ENCODE data around the gene MANF.
"Not testable (repeated sequence)": the region's sequence is repeated elsewhere in the genome, so short reads cannot be mapped to it uniquely, and the experiment has no call there.

MANF gene

DNA sequence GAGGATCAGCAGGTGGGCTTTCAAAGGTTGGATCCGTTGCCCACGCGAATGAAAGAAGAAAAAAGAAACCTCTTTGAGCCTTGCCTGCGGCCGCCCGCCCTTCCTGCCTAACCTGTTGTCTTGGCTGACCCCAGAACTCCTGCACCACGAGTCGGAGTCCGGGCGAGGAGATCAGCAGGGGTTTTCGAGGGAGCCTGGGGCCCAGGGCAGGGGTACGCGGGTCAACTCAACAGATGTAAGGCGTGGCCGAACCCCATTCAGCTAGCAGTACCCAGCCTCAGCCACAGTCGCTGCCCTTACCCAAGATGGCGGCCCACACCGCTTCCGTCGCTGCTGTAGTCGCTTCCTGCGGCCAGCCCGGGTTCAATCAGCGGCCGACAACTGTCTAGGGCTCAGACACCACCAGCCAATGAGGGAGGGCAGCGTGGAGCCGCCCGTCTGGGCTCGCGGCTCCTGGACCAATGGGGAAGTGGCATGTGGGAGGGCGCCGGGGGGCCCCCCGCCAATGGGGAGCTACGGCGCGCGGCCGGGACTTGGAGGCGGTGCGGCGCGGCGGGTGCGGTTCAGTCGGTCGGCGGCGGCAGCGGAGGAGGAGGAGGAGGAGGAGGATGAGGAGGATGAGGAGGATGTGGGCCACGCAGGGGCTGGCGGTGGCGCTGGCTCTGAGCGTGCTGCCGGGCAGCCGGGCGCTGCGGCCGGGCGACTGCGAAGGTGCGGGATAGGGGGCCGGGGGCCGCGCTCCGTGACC, at the start of gene MANF:
Gene MANF, plus strand, starts transcription at position 566 of the 748 bp plus-strand sequence. Its CDS starts 52 bp downstream, at position 618.
- peak; percentile 99 for DNase-seq

DNA sequence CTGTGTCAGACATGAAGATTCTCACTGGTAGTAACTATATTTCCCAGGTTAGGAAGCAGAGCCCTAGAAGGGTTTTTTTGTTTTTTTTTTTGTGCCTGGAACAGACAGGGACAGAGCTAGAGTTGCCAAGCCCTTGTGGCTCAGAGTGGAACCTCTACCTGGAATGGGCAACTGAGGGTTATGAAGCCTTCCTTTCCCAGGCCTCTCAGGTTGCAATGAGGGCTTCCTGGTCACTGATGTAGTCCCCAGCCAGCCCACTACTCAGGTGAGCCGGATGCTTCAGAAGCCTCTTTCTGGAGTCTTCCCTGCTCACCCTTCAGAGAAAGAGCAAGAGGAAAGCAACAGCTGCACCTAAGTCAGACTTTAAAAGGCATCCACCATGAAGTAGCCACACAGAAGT, 48.8 kb upstream of the MANF start:
- no peak for DNase-seq

DNA sequence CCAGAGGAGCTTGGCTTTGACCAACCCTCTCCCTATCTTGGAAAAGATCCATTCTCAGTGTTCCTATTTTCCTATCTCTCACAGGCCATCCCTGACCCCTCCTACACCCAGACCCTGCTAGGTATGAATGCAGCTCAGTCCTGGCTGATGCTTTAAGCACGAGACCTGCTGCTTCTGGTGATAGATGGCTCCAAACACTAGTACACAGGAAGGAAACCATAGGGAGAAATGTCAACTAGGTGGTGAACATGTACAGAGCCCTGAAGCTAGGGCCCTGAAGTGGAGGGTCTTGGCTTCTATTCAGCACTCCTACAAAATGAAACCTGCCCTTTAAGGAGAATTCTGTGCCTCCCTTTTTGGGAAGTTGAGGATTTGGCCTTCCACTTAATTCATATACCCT, 47.4 kb upstream of the MANF start:
- DNase-seq: no peak

DNA sequence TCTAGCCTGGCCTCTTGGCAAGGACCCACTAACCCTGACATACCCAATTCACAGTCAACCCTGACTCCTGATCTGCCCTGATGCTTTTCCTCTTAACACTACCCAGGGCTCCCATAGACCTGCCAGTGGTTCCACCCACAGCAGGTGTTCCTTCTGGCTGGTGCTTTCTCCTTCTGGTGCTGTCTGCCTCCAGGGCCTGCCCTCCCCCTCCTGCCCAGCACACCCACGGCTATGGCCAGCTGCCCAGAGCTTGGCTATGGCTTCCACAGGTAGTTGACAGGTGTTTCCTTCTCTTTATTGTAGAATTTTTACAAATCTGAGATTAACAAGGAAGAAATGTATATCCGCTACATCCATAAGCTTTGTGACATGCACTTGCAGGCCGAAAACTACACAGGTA, 46.5 kb upstream of the MANF start:
- DNase-seq: no peak

DNA sequence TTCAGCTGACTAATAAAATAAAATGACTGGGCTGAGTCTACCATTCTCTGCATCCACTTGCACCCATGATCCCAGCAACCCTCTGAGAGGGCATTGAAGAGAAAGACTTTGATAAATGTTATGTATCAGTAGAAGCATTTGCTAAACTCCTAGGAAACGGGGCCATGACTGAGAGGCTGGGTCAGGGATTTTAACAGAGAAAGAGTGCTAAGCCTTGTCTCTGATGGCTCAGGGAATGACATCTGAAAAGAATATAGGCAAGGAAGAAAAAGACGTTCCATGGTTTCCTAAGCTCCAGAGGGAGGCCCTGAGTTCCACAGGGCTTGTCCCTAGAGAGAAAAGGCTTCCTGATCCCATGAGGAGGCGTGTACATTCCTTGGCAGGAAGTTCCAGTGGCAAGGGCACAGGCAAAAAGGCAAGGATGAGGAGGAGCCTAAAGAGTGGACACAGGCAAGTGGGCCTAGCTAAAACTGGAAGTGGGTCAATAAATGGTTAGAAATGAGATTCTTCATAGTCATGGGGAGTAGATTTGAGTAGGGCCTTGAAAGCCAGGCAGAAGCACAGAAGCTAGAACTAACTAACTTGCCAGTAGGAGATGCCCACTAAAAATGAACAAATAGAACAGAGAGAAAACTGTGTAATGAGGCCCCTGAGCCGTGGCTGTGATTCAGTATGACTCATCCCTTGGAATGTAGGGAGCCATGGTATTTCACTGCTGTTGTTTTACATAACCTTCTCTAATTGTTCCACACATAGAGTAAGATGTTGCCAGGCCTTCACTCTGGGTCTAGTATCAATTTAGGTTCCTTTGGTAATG, 44.9 kb upstream of the MANF start:
- DNase-seq: no peak

DNA sequence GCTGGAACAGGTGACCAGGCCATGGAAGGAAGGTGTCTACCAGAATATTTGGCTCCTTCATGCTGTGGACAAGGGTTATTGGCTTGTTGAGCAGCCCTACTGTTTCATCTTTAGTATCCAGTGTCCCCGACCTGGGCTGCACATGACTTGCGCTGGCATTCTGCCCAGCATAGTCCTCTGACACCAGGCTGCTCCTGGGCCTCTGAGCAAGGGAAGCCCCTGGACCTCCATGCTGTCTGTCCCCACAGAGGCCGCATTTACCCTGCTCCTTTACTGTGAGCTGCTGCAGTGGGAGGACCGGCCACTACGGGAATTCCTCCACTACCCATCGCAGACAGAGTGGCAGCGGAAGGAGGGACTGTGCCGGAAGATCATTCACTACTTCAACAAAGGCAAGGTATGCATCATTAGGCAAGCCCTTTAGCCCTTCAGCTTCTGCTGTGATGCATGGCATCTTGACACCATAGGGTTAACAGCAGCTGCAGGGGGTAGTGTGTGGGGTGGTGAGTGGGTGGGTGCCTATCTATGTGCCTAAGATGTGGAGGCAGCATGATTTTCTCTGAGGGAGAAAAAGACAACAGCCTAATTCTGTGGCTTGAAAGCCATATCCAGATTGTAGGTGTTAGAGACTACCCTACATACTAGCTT, 44.0 kb upstream of the MANF start:
- DNase-seq: no peak

DNA sequence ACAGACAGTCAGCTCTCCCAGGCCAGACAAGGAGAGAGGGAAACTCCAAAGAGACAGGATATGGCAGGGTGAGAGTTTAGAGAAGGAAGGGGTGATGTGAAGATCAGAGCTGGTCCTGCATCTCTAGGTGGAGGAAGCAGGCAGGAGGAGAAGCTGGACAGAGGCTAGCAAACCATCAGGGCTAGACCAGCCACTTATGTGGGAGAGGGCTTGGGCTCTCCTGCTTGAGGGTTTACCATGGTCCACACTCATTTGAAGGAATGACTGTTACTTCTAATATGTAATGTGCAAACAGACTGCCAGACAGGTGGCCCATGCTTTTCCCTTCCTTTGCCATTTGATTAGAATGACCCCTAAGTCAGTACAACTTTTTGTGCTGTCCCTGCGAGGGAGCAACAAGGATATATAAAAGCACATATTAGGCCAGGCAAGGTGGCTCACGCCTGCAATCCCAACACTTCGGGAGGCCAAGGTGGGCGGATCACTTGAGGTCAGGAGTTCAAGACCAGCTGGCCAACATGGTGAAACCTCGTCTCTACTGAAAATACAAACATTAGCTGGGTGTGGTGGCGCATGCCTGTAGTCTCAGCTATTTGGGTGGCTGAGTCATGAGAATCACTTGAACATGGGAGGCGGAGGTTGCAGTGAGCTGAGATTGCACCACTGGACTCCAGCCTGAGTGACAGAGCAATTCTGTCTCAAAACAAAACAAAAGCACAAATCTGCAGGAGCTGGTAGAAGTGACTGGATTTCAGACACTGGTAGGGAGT, 41.0 kb upstream of the MANF start:
- DNase-seq: no peak

DNA sequence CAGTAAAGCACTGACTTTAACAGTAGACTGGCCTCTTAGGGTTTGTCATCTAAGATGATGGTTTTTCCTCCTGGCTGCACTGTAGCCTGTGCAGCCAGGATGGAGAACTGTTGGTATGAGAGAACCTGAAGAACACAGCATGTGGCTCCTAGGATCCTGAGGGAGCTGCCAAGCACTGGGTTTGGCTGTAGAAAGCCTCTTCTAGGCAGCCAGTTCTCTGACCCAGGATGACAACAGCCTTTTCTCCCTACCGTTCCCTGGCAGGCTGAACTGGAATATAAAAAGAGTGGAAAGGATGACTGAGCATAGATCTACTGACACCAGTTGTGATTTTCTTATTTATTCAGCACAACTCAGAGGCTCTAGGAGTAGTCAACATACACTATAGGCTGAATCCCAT, 34.3 kb upstream of the MANF start:
- DNase-seq: no peak

DNA sequence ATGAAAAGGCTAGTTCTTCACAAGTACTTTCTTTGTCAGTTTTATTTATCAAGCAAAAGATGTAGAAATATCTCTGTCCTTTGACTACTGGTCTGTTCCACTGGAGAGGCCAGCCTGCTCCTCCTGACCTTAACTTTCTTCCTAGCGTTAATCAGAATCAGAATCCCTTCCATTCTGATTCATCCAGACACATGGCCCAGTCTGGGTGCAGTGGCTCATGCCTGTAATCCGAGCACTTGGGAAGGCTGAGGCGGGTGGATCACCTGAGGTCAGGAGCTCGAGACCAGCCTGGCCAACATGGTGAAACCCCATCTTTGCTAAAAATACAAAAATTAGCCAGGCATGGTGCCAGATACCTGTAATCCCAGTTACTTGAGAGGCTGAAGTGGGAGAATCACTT, 32.0 kb upstream of the MANF start:
- no peak for DNase-seq

DNA sequence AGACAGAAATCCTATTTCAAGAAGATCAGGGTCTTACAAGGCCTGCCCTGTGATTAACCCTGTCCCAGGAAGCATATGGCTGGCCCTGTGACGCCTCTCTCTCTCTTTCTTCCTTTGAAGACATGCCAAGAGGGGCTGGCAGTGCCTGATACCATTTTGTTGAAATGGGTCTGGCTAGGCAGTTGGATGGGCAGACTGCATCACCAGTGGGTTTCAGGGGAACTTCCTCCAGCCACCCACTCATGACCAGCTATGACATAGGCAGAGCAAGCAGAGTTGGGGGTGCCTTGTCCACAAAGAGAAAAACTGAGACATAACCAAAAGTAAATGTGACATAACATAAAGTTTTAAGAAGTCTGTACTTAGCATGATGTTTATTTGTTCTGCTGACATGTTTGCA, 31.4 kb upstream of the MANF start:
- DNase-seq: no peak

DNA sequence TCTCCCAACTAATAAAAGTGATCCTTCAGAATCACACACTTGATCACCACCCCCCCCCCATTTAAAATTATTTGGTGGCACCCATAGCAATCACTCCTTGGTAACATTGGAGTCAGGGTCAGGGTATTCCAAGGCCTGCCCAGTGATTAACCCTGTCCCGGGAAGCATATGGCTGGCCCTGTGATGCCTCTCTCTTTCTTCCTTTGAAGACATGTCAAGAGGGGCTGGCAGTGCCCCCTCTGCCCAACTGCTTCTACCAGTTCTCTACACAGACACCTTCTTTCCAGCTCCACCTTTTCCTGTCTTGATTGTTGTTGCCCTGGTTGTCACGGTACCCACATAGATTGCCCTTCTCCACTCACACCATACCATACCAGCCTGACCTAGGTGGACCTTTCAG, 30.9 kb upstream of the MANF start:
- no peak for DNase-seq

DNA sequence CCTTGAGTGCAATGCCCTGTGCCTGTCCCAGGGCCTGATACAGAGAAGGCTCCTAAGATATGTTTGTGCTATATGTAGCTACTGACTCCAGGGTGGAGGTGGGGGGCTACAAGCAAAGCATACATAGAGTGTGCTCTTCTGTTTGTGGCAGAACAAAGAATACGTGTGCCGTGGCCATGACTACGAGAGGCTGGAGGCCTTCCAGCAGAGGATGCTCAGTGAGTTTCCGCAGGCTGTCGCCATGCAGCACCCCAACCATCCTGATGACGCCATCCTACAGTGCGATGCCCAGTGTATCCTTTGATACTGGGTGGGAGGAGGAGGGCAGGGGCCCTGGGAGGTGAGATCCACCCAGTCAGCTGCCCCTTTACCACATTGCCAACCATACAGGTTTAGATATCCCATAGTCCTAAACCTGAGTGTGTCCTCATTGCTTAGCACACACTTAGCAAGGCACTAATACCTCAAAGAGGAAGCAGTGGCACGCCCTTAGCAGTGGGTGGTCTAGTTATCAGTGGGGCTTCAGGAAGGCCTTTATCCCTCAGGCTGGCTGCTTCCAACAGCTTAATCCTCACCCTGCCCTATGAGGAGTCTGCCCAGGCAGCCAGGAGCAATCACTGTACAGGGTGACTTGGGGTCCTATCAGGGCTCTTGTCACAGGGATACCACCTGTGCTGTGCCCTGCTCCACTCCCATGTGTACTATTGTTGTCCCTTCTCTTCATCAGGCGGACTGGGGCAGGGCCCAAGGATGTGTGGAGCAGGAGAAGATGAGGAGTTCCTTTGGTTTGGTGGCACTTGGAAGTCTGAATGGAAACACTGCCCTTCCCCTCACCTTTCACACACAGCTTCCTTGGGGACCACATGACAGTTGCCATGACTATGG, 30.1 kb upstream of the MANF start:
- DNase-seq: no peak

DNA sequence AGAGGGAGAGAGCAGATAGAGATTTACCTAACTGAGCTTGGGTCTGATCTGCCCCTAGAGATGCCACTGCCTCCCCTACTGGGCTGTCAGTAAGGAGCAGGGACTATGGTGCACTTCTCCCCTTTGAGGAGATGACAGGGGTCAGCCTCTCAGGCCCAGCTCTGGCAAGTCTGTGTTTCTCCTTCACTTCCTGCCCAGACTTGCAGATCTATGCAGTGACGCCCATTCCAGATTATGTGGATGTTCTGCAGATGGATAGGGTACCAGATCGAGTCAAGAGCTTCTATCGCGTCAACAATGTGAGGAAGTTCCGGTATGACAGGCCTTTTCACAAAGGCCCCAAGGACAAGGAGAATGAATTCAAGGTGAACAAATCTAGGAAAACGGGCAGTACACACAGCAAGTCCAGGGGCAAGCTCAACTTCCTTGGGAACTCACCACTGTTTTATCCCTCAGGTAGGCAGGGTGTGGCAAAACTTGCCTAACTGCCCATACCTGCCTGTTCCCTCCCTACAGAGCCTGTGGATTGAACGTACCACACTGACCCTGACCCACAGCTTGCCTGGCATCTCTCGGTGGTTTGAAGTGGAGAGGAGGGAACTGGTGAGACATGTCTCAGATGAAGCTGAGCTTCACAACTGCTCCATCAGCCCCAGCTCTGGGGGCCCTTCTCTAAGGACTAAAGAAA, 29.1 kb upstream of the MANF start:
- DNase-seq: no peak

DNA sequence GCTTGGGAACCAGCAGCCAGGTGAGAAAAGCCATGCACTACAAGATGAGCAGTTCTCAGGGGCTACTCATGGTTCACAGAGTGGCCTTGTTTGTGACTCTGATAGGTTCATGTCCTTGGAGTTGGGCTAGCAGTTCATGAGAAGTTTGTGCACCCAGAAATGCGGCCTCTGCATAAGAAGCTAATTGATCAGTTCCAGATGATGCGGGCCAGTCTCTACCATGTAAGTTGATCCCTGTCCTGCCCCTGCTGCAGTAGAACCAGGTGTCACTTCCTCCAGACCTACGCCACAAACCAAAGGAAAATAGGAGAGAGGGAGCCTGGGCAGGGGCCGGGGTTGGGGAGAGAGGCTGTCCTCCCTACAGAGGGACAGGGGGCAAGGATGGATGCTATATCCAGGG, 27.2 kb upstream of the MANF start:
- DNase-seq: no peak

DNA sequence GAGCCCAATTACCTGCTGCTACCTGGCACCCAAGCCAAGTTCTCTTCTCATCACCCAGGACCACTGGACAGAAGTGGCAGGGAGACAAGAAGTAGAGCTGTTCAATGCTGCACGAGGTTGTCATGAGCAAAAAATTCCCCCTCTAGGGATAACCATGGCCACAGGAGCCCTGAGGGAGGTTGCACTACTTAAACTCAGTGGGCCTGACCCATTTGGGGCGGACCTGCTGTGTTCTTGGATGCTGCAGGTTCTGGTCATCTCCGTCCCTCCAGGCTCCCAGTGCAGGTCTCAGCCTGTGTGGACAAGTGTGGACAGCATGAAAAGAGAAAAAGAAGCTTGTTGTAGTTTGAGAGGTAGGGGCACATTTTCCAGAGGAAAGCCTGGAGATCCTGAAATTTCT, 26.1 kb upstream of the MANF start:
- no peak for DNase-seq

DNA sequence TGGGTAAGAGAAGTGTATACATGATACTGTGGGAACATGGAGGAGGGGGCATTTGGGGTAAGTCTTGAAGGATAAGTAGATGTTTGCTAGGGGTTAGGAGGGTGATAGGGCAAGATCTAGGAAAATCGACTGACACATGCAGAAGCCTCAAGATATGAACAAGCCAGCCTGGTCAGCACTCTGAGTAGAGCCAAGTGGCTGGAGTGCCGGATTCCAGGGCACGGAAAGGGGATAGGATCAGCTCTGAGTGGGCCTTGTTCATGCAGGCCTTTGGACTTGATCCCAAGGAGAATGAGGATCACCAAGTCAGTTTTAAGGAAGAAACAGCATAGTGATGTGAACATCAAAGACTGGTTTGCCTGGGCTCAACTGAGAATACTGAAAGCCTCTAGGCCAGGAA, 24.3 kb upstream of the MANF start:
- no peak for DNase-seq

DNA sequence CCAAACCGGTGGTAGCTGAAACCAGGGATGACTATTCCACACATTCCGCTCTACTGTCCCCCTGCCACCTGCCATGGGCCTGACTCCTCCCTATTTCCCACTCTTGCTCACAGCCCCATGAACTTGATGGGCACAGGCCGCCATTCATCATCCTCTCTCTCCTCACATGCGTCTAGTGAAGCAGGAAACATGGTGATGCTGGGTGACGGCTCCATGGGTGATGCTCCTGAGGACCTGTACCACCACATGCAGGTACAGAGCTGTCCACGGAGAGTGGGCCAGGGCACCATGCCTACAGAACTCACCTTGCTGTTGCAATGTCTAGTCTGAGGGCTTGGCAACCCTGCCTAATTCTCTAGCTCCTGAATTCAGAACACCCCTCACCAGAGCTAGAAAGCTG, 23.3 kb upstream of the MANF start:
- DNase-seq: no peak

DNA sequence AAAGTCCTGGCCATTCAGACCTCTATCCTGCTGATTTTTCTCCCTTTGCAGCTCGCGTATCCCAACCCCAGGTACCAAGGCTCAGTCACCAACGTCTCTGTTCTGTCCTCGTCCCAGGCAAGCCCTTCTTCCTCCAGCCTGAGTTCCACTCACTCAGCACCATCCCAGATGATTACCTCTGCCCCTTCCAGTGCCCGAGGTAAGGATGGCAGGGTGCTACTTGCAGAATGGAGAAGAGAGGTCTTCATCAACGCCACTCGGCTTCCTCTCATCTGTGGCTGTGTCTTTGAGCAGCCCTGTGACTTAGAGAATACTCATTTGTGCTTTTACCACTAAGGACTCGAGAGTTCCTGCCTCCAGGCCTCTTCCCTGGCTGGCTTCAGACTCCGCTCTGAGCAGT, 22.6 kb upstream of the MANF start:
- no peak for DNase-seq

DNA sequence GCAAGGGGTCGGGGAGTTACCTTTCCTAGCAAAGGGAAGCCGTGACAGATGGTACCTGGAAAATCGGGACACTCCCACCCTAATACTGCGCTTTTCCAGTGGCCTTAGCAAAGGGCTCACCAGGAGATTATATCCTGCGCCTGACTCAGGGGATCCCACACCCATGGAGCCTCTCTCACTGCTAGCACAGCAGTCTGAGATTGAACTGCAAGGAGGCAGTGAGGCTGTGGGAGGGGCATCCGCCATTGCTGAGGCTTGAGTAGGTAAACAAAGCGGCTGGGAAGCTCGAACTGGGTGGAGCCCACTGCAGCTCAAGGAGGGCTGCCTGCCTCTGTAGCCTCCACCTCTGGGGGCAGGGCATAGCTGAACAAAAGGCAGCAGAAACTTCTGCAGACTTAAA, 16.8 kb upstream of the MANF start:
- DNase-seq: not testable (repeated sequence)

DNA sequence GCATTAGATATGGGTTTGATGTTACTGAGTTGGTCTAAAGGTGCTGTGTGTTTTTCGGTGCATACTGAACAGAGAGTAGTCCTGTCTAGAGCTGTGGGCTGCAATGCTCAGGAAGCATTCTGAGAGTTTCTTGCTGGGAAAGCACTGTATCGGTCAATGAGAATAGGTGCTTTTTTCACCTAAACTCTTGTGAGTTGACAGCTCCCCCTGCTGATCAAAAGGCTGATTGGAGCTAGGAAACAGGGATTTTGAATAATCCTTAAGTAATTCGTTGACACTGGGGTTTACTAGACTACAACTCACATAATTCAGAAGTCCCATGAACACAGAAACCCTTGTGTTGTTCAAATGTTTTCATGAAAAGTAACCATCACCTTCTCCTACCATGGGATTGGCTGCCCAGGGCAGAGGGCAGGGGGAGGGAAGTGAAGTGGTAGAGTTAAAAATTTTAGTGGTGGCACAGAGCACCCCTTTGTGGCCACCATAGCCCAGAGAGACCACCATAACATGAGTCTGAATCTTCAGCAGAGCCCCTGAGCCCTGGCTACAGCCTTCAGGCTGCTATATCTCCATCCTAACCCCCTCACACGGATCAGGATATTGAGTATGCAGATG, 13.0 kb upstream of the MANF start:
- peak; percentile 59 for DNase-seq
